SKM-1 (cell line): ENCODE results near the gene JMJD8.
"Not testable (repeated sequence)": the region's sequence is repeated elsewhere in the genome, so short reads cannot be mapped to it uniquely, and the experiment has no call there.

ENCODE experiments used
- DNase-seq: peaks from one replicate; lab custom pipeline; 2025; ENCODE audit not compliant: unreplicated experiment; lab: John Stamatoyannopoulos, UW

The JMJD8 gene

DNA sequence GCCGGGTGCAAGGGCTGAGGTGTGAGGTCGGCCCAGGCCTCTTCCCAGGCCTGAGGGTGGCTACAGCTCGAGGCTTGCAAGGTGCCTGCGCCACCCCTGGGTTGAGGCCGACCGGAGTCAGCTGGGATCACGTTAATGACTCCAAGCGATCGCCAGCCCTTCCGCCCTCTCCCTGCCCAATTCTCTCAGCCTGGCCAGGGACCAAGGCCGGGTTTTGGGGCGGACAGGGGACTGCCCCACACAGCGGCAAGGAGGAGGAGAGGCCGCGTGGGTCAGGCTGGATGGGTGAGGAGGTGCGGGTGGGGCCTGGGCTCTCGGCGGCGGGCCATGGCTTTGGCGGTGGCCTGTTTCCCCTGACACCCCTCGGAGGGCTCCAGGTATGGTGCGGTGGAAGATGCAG, 9.2 kb upstream of the JMJD8 start:
- no peak for DNase-seq

- DNase-seq = no peak
Measured at GRCh38 chr16:692356-693108, 8.4 kb upstream of the JMJD8 start.

DNA sequence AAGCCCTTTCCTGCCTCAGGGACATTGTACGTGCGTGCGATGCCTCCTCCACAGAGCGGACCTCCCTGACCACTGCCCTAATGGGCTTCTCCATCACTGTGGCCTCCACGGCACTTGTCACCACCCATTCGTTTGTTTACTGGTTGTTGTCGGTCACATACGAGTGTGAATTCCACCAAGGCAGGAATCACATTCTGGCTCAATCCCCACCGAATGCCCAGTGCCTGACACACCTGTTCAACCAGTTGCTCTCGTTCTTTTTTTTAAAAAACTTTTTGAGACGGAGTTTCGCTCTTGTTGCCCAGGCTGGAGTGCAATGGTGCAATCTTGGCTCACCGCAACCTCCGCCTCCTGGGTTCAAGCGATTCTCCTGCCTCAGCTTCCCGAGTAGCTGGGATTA, 7.1 kb upstream of the JMJD8 start:
- DNase-seq = not testable (repeated sequence)

DNA sequence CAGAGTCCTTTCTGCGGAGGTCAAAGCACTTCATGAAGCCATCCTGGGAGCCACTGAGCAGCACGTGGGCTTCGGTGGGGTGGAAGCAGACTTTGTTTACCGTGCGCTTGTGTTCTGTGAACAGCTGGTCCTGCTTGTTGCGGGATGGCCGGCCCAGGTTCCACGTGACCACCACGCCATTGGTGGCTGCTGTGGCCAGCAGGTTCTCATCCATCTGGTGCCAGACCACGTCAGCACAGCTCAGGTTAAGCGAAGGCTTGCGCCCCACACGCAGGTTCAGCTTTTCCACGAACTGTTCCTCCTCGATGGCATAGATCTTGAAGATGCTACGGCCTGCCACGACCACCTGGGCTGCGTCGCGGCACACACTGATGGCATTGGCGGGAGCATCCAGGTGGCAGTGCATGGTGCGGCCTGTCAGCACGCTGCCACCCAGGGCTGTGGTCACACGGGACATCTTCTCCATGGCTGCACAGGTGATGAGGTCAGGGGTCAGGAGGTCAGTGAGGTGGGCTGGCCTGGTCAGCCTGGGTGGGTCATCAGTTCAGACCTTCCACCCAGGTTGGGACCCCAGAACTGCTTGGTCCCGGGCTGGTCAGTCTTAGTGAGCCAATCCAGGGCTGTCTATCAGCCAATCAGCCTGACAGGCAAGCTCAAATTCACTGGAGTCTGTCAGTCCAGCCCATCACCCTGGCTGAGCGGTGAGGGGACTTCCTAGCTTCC, 5.2 kb upstream of the JMJD8 start:
- DNase-seq = no peak

- DNase-seq = no peak
Measured at GRCh38 chr16:687499-687898, 3.4 kb upstream of the JMJD8 start.

GRCh38 chr16:686459-687260, 2.5 kb upstream of the JMJD8 start:
- DNase-seq = no peak

DNA sequence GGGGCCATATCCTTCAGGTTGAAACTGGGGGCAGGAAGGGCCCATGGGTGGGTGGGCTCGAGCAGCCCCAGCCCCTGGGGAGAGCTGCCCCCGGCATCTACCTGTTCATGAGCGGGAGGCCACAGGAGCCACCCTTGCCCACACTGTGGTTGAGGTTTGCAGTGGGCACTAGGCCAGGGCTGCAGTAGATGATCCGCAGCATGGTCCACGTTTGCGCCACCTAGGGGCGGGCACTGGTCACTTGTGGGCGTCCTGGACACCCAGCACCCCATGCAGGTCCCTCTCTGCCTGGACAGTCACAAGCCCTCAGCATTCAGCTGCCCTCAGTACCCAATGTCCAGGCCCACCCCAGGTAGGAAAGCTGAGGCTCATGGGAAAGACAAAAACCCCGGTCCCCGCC, 1.8 kb upstream of the JMJD8 start:
- no peak for DNase-seq

DNA sequence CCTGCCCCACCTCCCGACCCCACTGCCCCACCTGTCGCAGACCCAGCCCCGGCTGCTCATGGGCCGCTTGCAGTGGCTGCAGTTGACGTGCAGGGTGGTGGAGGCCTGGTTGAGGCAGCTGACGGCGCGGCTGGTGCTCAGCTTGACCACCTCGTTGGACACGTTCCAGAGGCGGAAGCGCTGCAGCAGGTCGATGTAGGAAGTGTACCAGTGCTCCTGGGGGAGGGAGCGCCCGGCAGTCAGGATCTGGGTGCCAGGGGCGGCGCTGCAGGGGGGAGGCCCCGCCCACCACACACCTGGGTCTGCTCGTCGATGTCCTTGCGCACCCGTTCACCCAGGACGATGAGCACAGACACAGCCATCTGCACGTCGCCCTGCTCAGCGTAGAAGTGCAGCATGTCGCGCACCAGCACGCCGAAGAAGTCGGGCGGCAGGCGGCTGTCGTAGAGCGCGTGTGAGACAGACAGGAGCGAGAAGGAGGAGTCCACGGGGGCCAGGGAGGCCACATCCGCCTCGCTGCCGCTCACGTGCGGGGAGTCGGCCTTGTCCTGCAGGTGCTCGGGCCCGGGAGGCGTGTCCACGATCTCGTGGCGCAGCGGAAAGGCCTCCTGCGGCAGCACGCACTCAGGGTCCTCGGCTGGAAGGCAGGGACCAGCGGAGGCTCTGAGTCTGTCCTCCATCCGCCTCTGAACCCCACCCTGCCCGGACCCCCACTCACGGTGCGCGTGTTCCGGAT, 995 bp upstream of the JMJD8 start:
- no peak for DNase-seq

GRCh38 chr16:683396-684070, 601 bp downstream of the JMJD8 start:
- no peak for DNase-seq

DNA sequence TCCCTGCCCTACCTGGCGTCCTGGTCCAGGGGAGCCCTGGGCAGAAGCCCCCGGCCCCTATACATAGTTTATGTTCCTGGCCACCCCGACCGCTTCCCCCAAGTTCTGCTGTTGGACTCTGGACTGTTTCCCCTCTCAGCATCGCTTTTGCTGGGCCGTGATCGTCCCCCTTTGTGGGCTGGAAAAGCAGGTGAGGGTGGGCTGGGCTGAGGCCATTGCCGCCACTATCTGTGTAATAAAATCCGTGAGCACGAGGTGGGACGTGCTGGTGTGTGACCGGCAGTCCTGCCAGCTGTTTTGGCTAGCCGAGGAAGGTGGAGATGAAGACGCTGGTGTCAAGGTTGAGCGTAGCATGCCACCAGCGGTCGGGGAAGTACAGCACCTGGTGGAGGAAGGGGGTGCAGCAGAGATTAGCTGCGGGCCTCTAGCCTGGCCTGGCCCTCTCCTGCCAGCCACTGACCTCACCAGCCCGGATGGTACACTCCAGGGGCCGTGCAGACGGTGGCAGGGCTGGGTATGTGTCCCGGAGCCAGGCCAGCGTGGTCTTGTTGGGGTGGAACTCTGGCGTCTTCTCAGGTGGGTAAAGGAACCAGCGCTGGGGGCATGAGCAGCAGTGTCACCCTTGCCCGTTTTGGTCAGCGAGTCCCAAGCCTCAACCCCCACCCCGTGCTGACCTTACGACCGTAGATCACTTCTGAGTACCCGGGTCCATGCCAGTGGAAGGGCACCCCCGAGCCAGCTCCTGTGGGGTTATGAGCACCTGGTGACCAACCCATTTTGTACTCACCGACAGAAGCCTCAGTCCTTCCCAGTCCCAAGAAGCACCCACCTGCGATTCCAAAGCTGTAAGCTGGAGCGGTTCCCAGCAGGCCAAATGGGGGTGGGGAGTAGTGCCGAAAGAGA, 1.4 kb downstream of the JMJD8 start:
- DNase-seq = no peak

GRCh38 chr16:681746-682427, 2.2 kb downstream of the JMJD8 start:
- no peak for DNase-seq

DNA sequence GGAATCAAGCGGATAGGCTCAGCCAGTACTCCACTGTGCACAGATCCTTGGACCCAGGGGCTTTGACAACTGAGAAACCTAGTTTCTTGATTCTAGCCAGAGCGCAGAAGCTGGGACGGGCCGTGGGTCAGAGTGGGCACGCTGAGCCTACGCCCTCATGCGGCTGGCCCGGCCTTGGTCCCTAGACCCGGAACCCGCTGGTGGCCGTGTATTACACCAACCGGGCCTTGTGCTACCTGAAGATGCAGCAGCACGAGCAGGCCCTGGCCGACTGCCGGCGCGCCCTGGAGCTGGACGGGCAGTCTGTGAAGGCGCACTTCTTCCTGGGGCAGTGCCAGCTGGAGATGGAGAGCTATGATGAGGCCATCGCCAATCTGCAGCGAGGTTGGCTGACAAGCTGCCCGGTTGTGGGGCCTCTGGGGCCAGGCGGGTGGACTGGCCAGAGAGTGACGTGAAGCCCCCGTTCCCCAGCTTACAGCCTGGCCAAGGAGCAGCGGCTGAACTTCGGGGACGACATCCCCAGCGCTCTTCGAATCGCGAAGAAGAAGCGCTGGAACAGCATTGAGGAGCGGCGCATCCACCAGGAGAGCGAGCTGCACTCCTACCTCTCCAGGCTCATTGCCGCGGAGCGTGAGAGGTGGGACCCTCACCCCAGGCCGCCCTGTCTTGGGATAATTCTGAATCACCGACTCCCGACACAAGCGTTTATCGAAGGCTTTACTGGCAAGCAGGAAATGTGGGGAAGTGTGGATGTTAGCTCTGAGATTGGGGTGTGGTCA, 3.0 kb downstream of the JMJD8 start:
- no peak for DNase-seq

DNA sequence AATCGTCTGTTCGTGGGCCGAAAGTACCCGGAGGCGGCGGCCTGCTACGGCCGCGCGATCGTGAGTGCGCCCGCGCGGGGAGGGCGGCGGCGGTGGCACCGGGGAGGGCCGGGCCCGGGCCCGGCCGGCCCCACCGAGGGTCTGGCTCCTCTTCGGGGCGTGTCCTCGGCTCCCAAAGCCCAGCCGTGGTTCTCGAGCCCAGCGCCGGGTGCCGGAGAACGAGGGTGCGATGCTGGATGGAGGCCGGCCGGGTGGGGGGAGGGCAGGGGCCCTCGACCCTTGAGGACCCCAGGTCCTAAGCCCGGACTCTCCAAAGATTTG, 3.5 kb downstream of the JMJD8 start:
- DNase-seq = no peak

- DNase-seq = peak; percentile 60
Measured at GRCh38 chr16:679814-680624, 4.1 kb downstream of the JMJD8 start, which contains the start of gene STUB1. Gene STUB1, plus strand, starts transcription at chr16:680410. Its CDS starts 116 bp downstream, at chr16:680526.

GRCh38 chr16:678858-679813, 5.0 kb downstream of the JMJD8 start:
- no peak for DNase-seq

GRCh38 chr16:678209-678857, 5.8 kb downstream of the JMJD8 start:
- DNase-seq = no peak
